Panc1 (cell line): ENCODE measurements around the gene RAB43. TPM values are rescaled to one million over a fixed set of nuclear protein-coding genes. Genes with fewer than 3 reads are reported as not detected.

Experiments used
- ATAC-seq: fragments of 200-7000 bp; cut with Tn5 transposase; 2 replicates; pipeline ENCODE4 v1.9.1; 2020; ENCODE audit warnings: mild to moderate bottlenecking, moderate library complexity
- BruUV-seq: library from RNA; stranded (reverse); fragments of 400-500 nt; replicated peaks from 2 replicates; lab custom pipeline; 2021; lab: Mats Ljungman, UMichigan
- CTCF ChIA-PET: fragments of 300-600 bp; sonication (Branson Sonifier 250); formaldehyde crosslinking; loops from one replicate; lab custom pipeline; 2022; ENCODE audit warnings: antibody characterized with exemption; lab: Charles Lee
- POLR2A ChIA-PET: fragments of 300-600 bp; sonication (Branson Sonifier 250); formaldehyde crosslinking; loops from one replicate; lab custom pipeline; 2022; ENCODE audit warnings: antibody characterized with exemption; lab: Charles Lee
- DNase-seq: peaks from one replicate; pipeline ENCODE4 v3.0.0-alpha.2; 2010; ENCODE audit warnings: low read depth, low spot score
- H3K27ac ChIP-seq: 2 replicates; pipeline ENCODE4 v1.5.1; 2011; ENCODE audit warnings: mild to moderate bottlenecking, low read length, inconsistent platforms
- H3K27me3 ChIP-seq: fragments of 200-500 bp; sonication (Bioruptor generic); 2 replicates; pipeline ENCODE4 v1.6.0; 2014; ENCODE audit warnings: low read length, inconsistent platforms; ENCODE audit not compliant: control insufficient read depth, insufficient read depth
- H3K36me3 ChIP-seq: fragments of 200-500 bp; sonication (Bioruptor generic); 2 replicates; pipeline ENCODE4 v1.5.1; 2014; ENCODE audit warnings: inconsistent platforms, mild to moderate bottlenecking, low read length, moderate library complexity; ENCODE audit not compliant: control insufficient read depth, insufficient read depth
- H3K4me1 ChIP-seq: 2 replicates; pipeline ENCODE4 v1.5.1; 2011; ENCODE audit warnings: inconsistent platforms, mild to moderate bottlenecking, low read length, moderate library complexity; ENCODE audit not compliant: control insufficient read depth, insufficient read depth
- H3K4me3 ChIP-seq, 2 experiments: 2 replicates each; pipeline ENCODE4 v1.5.1; 2011 to 2012; ENCODE audit warnings: low read depth in 2 of 2, low read length in 2 of 2, mild to moderate bottlenecking in 2 of 2, inconsistent platforms in 1 of 2, moderate library complexity in 1 of 2
- H3K9me3 ChIP-seq: fragments of 200-500 bp; sonication (Bioruptor generic); 2 replicates; pipeline ENCODE4 v1.5.1; 2014; ENCODE audit warnings: low read depth, mild to moderate bottlenecking, inconsistent platforms, low read length, moderate library complexity; ENCODE audit not compliant: control insufficient read depth, insufficient read depth
- POLR2AphosphoS5 ChIP-seq: IDR thresholded peaks from 2 replicates; pipeline ENCODE4 v1.6.1; 2012; ENCODE audit warnings: mild to moderate bottlenecking, low read depth, low read length, moderate library complexity
- SIN3A ChIP-seq: IDR thresholded peaks from 2 replicates; pipeline ENCODE4 v1.6.1; 2012; ENCODE audit warnings: low read depth, mild to moderate bottlenecking, low read length, moderate library complexity, borderline replicate concordance; ENCODE audit not compliant: insufficient read depth
- TCF7L2 ChIP-seq: IDR thresholded peaks from 2 replicates; pipeline ENCODE4 v1.6.1; 2011; ENCODE audit warnings: mild to moderate bottlenecking, low read depth, low read length, inconsistent platforms
- in situ Hi-C: cut with HindIII; loops from 2 replicates; pipeline ENCODE4 v1.10.0; 2016; ENCODE audit warnings: low sequenced_read_pairs, low pct_unique_long_range_greater_than_20kb
- intact Hi-C: fragments of 100-400 bp; cut with micrococcal nuclease; formaldehyde crosslinking; loops from one replicate; pipeline ENCODE4 v1.10.0; 2022; ENCODE audit not compliant: unreplicated experiment
- total RNA-seq: library from RNA; stranded (reverse); gene quantifications from one replicate; pipeline ENCODE4 v1.2.1, GENCODE V29; 2021; ENCODE audit not compliant: unreplicated experiment
- TF ChIP-seq, protein P1 (sequence below): fragments of 450-650 bp; IDR thresholded peaks from 2 replicates; pipeline ENCODE4 v1.5.1; 2017; ENCODE audit warnings: mild to moderate bottlenecking
- TF ChIP-seq, protein P2 (sequence below), 2 experiments: IDR thresholded peaks; 2 replicates each; pipeline ENCODE4 v1.6.1; 2011 to 2012; ENCODE audit warnings: low read depth in 2 of 2, control low read depth in 1 of 2, low read length in 1 of 2, mild to moderate bottlenecking in 1 of 2, moderate library complexity in 1 of 2; ENCODE audit not compliant: insufficient read depth in 1 of 2

RAB43 gene
- total RNA-seq, 1 experiment from 2014 or later: 27.7 TPM

DNA sequence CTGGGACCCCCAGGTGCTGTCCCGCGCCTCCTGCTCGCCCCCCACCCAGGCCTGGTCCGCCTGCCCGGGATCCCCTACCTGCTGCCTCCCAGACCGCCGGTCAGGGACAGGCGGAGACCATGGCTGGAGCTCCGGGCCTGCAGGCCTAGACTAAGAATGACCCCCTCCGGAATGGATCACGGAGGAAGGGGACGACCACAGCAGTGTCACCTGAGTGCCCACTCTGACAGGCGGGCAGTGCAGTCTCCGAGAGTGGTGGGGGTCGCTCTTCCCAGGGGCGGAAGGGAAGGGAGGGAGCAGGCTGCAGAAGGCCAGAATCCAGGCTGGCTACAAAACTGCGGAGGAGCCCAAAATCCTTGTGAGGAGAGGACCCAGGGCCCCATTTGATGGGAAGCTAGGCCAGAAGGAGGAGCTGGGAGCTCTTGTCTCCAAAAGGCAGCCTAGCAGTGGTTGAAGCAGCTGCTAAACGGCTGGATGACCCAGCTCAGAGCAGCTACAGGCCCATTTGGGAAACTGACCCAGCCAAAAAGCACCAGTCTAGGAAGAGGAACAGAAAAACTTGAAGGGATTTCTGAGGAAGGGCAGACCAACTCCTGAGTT is 908 bp upstream of the RAB43 start:
- ATAC-seq (no peak), DNase-seq (no peak)
- Histone ChIP-seq H3K27me3 (no peaks in the 10 kb centered on the region), H3K4me3 (peak overlapping the region in 1 of 2 experiments; percentile 76; a peak in 2 of 4 replicates), H3K36me3 (no peaks in the 10 kb centered on the region; the same call in 1 of the 2 replicates), H3K4me1 (peaks cover 21% of the 10 kb centered on the region), H3K9me3 (no peaks in the 10 kb centered on the region), H3K27ac (peak overlapping the region; percentile 26)
- no TSS peak for BruUV-seq
- CTCF ChIA-PET: interaction anchor here (0.6 to 0.8 kb wide), 3 partner anchors 40 to 71 kb away, joined by 4 to 5 read pairs (median 5); no protein-coding TSS in a partner anchor
- in situ Hi-C loops (loop anchor here (10.0 kb wide), 1 partner anchor 128 kb away; the partner anchor contains the start of gene CFAP92), intact Hi-C loops (no loop called here)
- POLR2A ChIA-PET: interaction anchor here (0.6 to 0.7 kb wide), 2 partner anchors 127 to 506 kb away, joined by 4 to 7 read pairs; no protein-coding TSS in a partner anchor
- TF ChIP-seq, protein P1, sequence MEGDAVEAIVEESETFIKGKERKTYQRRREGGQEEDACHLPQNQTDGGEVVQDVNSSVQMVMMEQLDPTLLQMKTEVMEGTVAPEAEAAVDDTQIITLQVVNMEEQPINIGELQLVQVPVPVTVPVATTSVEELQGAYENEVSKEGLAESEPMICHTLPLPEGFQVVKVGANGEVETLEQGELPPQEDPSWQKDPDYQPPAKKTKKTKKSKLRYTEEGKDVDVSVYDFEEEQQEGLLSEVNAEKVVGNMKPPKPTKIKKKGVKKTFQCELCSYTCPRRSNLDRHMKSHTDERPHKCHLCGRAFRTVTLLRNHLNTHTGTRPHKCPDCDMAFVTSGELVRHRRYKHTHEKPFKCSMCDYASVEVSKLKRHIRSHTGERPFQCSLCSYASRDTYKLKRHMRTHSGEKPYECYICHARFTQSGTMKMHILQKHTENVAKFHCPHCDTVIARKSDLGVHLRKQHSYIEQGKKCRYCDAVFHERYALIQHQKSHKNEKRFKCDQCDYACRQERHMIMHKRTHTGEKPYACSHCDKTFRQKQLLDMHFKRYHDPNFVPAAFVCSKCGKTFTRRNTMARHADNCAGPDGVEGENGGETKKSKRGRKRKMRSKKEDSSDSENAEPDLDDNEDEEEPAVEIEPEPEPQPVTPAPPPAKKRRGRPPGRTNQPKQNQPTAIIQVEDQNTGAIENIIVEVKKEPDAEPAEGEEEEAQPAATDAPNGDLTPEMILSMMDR: no peak
- no peak for TF ChIP-seq SIN3A
- no peak for TF ChIP-seq POLR2AphosphoS5
- TF ChIP-seq, protein P2, sequence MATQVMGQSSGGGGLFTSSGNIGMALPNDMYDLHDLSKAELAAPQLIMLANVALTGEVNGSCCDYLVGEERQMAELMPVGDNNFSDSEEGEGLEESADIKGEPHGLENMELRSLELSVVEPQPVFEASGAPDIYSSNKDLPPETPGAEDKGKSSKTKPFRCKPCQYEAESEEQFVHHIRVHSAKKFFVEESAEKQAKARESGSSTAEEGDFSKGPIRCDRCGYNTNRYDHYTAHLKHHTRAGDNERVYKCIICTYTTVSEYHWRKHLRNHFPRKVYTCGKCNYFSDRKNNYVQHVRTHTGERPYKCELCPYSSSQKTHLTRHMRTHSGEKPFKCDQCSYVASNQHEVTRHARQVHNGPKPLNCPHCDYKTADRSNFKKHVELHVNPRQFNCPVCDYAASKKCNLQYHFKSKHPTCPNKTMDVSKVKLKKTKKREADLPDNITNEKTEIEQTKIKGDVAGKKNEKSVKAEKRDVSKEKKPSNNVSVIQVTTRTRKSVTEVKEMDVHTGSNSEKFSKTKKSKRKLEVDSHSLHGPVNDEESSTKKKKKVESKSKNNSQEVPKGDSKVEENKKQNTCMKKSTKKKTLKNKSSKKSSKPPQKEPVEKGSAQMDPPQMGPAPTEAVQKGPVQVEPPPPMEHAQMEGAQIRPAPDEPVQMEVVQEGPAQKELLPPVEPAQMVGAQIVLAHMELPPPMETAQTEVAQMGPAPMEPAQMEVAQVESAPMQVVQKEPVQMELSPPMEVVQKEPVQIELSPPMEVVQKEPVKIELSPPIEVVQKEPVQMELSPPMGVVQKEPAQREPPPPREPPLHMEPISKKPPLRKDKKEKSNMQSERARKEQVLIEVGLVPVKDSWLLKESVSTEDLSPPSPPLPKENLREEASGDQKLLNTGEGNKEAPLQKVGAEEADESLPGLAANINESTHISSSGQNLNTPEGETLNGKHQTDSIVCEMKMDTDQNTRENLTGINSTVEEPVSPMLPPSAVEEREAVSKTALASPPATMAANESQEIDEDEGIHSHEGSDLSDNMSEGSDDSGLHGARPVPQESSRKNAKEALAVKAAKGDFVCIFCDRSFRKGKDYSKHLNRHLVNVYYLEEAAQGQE (IDR thresholded peaks at IDR 0.05; ENCODE audit: insufficient read depth in 1 of 2, low read depth in 2 of 2, low read length in 1 of 2): no peak
- no peak for TF ChIP-seq TCF7L2

DNA sequence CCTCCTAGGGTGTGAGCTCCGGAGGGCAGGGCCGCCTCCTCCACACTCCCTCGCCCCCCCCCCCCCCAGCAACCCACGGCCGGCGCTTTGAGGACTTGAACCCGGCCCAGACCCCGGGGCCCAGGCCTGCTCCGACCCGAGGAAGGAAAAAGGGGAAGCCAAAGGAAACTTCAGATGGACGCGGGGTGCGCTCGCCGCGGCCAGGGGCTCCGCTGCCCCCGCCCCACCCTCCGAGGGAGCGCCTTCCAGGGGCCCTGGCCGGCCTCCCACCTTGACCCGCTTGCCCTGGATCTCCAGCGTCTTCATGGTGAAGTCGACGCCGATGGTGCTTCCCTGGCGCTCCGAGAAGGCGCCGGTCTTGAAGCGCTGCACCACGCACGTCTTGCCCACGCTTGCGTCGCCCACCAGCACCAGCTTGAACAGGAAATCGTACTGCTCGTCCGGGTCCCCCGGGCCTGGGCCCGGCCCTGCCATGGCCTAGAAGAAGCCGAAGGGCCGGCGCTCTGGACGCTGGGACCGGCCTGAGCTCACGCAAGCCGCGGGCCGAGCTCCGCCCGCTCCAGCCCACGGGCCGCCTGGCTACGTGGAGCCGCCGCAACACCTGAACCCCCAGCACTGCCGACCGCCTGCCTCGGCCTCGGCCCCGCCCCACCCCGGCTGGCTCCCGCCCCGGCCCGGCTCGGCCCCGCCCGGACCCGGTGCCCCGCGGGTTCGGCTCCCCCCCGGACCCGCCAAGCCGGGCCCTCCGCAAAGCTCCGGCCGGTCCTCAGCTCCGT is 400 bp downstream of the RAB43 start:
- intact Hi-C loops: no loop called here
- POLR2A ChIA-PET: interaction anchor here (0.6 to 0.7 kb wide), 5 partner anchors 8 to 108 kb away, joined by 3 read pairs; no protein-coding TSS in a partner anchor
- no peak for DNase-seq

More for the DNA sequence above, 400 bp downstream of the RAB43 start:
- CTCF ChIA-PET: interaction anchor here (0.5 to 1.3 kb wide), 8 partner anchors 40 to 262 kb away, joined by 3 to 11 read pairs (median 4); no protein-coding TSS in a partner anchor
- in situ Hi-C loops: loop anchor here (10.0 kb wide), 1 partner anchor 126 kb away; the partner anchor contains the start of gene CFAP92
- H3K27ac ChIP-seq: peak overlapping the region; percentile 91
- H3K4me1 ChIP-seq: peaks cover 34% of the 10 kb centered on the region
- peak overlapping the region; percentile 76 to 81 for H3K4me3 ChIP-seq
- no peaks in the 10 kb centered on the region for H3K27me3 ChIP-seq
- no peaks in the 10 kb centered on the region; the same call in 1 of the 2 replicates for H3K36me3 ChIP-seq
- TF ChIP-seq TCF7L2: no peak
- TF ChIP-seq SIN3A: 0 out of 2 replicates have a peak, but pooled peaks have one; percentile 11
- TF ChIP-seq, protein P1: no peak
- TF ChIP-seq, protein P2 (IDR thresholded peaks at IDR 0.05; ENCODE audit: insufficient read depth in 1 of 2, low read depth in 2 of 2, low read length in 1 of 2): no peak
- peak; percentile 63 for ATAC-seq
- no peaks in the 10 kb centered on the region for H3K9me3 ChIP-seq
- no TSS peak for BruUV-seq
